HEK293 (cell line): ENCODE results near the gene LYST.

Experiments used
- AEBP2 ChIP-seq: fragments of 450-650 bp; formaldehyde crosslinking; IDR thresholded peaks from 2 replicates; pipeline ENCODE4 v1.5.1; 2016; ENCODE audit warnings: missing biosample characterization, missing genetic modification characterization, borderline replicate concordance
- ELK4 ChIP-seq: IDR thresholded peaks from 2 replicates; pipeline ENCODE4 v1.6.1; 2011; ENCODE audit warnings: mild to moderate bottlenecking, low read depth, low read length, borderline replicate concordance
- GLI2 ChIP-seq: fragments of 450-650 bp; formaldehyde crosslinking; IDR thresholded peaks from 2 replicates; pipeline ENCODE4; 2017; ENCODE audit warnings: missing biosample characterization, missing genetic modification characterization, low read depth, borderline replicate concordance
- HIC1 ChIP-seq: fragments of 450-650 bp; formaldehyde crosslinking; IDR thresholded peaks from 2 replicates; pipeline ENCODE4 v1.5.1; 2016; ENCODE audit warnings: missing biosample characterization, missing genetic modification characterization
- IKZF3 ChIP-seq: fragments of 450-650 bp; IDR thresholded peaks from 2 replicates; pipeline ENCODE4 v1.5.0; 2018; ENCODE audit warnings: missing biosample characterization, mild to moderate bottlenecking, missing genetic modification characterization, moderate library complexity
- KLF9 ChIP-seq: fragments of 450-650 bp; formaldehyde crosslinking; IDR thresholded peaks from 2 replicates; pipeline ENCODE4 v1.5.1; 2016; ENCODE audit warnings: missing biosample characterization, missing genetic modification characterization, low read depth
- OSR2 ChIP-seq: fragments of 450-650 bp; formaldehyde crosslinking; IDR thresholded peaks from 2 replicates; pipeline ENCODE4 v1.5.1; 2016; ENCODE audit warnings: missing biosample characterization, missing genetic modification characterization
- SETDB1 ChIP-seq: IDR thresholded peaks from one replicate; pipeline ENCODE4 v1.6.1; 2017; ENCODE audit warnings: mild to moderate bottlenecking, low read length, moderate library complexity, mixed read lengths; ENCODE audit not compliant: insufficient read length
- ZBTB44 ChIP-seq: fragments of 450-650 bp; IDR thresholded peaks from 2 replicates; pipeline ENCODE4 v1.5.1; 2018; ENCODE audit warnings: missing biosample characterization, mild to moderate bottlenecking, missing genetic modification characterization
- ZFP37 ChIP-seq: fragments of 450-650 bp; formaldehyde crosslinking; IDR thresholded peaks from 2 replicates; pipeline ENCODE4 v1.5.1; 2016; ENCODE audit warnings: missing biosample characterization, missing genetic modification characterization
- ZNF112 ChIP-seq: fragments of 450-650 bp; formaldehyde crosslinking; IDR thresholded peaks from 2 replicates; pipeline ENCODE4 v1.5.0; 2017; ENCODE audit warnings: missing biosample characterization, missing genetic modification characterization
- ZNF138 ChIP-seq: fragments of 450-650 bp; formaldehyde crosslinking; IDR thresholded peaks from 2 replicates; pipeline ENCODE4 v1.5.1; 2016; ENCODE audit warnings: missing biosample characterization, missing genetic modification characterization, borderline replicate concordance
- ZNF157 ChIP-seq: fragments of 450-650 bp; formaldehyde crosslinking; IDR thresholded peaks from 2 replicates; pipeline ENCODE4 v1.5.1; 2016; ENCODE audit warnings: missing biosample characterization, missing genetic modification characterization
- ZNF169 ChIP-seq: fragments of 450-650 bp; formaldehyde crosslinking; IDR thresholded peaks from 2 replicates; pipeline ENCODE4 v1.5.1; 2016; ENCODE audit warnings: missing biosample characterization, missing genetic modification characterization
- ZNF202 ChIP-seq: fragments of 450-650 bp; formaldehyde crosslinking; IDR thresholded peaks from 2 replicates; pipeline ENCODE4 v1.5.1; 2016; ENCODE audit warnings: missing biosample characterization, missing genetic modification characterization, borderline replicate concordance
- ZNF221 ChIP-seq: fragments of 450-650 bp; formaldehyde crosslinking; IDR thresholded peaks from 2 replicates; pipeline ENCODE4 v1.5.1; 2017; ENCODE audit warnings: missing biosample characterization, missing genetic modification characterization, borderline replicate concordance
- ZNF24 ChIP-seq: fragments of 450-650 bp; formaldehyde crosslinking; IDR thresholded peaks from 2 replicates; pipeline ENCODE4 v1.5.1; 2016; ENCODE audit warnings: missing biosample characterization, missing genetic modification characterization
- ZNF26 ChIP-seq: fragments of 450-650 bp; formaldehyde crosslinking; IDR thresholded peaks from 2 replicates; pipeline ENCODE4 v1.5.1; 2016; ENCODE audit warnings: missing biosample characterization, missing genetic modification characterization
- ZNF423 ChIP-seq: fragments of 450-650 bp; formaldehyde crosslinking; IDR thresholded peaks from 2 replicates; pipeline ENCODE4 v1.5.1; 2016; ENCODE audit warnings: missing biosample characterization, missing genetic modification characterization
- ZNF449 ChIP-seq: fragments of 450-650 bp; formaldehyde crosslinking; IDR thresholded peaks from 2 replicates; pipeline ENCODE4 v1.5.1; 2017; ENCODE audit warnings: missing biosample characterization, mild to moderate bottlenecking, missing genetic modification characterization, moderate library complexity
- ZNF558 ChIP-seq: fragments of 450-650 bp; formaldehyde crosslinking; IDR thresholded peaks from 2 replicates; pipeline ENCODE4 v1.5.1; 2016; ENCODE audit warnings: missing biosample characterization, missing genetic modification characterization
- ZNF629 ChIP-seq: fragments of 450-650 bp; formaldehyde crosslinking; IDR thresholded peaks from 2 replicates; pipeline ENCODE4 v1.5.1; 2017; ENCODE audit warnings: missing biosample characterization, missing genetic modification characterization
- ZNF639 ChIP-seq: fragments of 450-650 bp; formaldehyde crosslinking; IDR thresholded peaks from 2 replicates; pipeline ENCODE4 v1.5.1; 2016; ENCODE audit warnings: missing biosample characterization, missing genetic modification characterization
- ZNF692 ChIP-seq: fragments of 450-650 bp; formaldehyde crosslinking; IDR thresholded peaks from 2 replicates; pipeline ENCODE4 v1.5.1; 2016; ENCODE audit warnings: missing biosample characterization, missing genetic modification characterization
- ZSCAN4 ChIP-seq: fragments of 450-650 bp; formaldehyde crosslinking; IDR thresholded peaks from 2 replicates; pipeline ENCODE4 v1.5.1; 2017; ENCODE audit warnings: missing biosample characterization, missing genetic modification characterization

Gene LYST

GRCh38 chr1:235817101-235817728 lies 49.5 kb downstream of the LYST start (continued):
- TF ChIP-seq ZBTB44 (no peak), ZNF24 (peak; percentile 67; the same call in 1 of the 2 replicates), GLI2 (no peak), ZFP37 (tag by site-specific recombination) (no peak; the same call in 1 of the 2 replicates), HIC1 (tag by site-specific recombination) (0 out of 2 replicates have a peak, but pooled peaks have one; percentile 14), ZNF639 (tag by site-specific recombination) (no peak), ZNF692 (tag by site-specific recombination) (peak; percentile 32; the same call in 1 of the 2 replicates), AEBP2 (tag by site-specific recombination) (no peak), ZNF112 (no peak), ZNF202 (tag by site-specific recombination) (no peak), IKZF3 (no peak), ZNF169 (tag by site-specific recombination) (no peak), ZNF558 (tag by site-specific recombination) (peak; percentile 51), ELK4 (no peak), OSR2 (tag by site-specific recombination) (no peak), ZNF157 (tag by site-specific recombination) (no peak), ZNF629 (tag by site-specific recombination) (peak; percentile 81), ZNF423 (tag by site-specific recombination) (no peak), KLF9 (tag by site-specific recombination) (no peak), ZNF449 (tag by site-specific recombination) (no peak), ZSCAN4 (no peak), SETDB1 (no peak), ZNF26 (tag by site-specific recombination) (no peak), ZNF138 (tag by site-specific recombination) (no peak), ZNF221 (tag by site-specific recombination) (no peak)
